Stimulated activated CD4-positive, alpha-beta T cell treated with anti-CD3 and anti-CD28 coated beads, Interleukin-2, amount 100 ng/mL, for 4 hours (primary cell): ENCODE measurements around the gene OTOGL.

Experiments
- DNase-seq: peaks from one replicate; pipeline ENCODE4 v3.0.0-alpha.2; 2020; ENCODE audit warnings: low read depth

The OTOGL gene

DNA sequence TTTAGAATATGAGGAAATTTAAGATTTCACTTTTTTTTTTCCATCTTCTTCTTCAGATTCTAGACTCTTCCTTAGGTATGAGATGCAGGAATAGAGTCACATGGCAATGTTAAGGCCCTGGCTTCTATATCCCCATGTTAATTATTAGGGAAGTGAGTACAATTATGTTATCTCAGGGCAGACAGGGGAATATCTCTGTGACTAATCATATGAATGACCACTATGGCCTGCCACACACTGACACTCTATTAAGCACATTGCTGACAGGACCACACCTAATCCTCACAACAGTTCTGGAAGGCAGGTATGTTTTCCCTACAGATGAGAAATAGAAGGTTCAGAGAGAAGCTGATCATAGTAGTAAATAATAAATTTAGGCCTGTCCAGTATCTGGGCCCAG lies 275.3 kb downstream of the OTOGL start:
- DNase-seq: no peak

DNA sequence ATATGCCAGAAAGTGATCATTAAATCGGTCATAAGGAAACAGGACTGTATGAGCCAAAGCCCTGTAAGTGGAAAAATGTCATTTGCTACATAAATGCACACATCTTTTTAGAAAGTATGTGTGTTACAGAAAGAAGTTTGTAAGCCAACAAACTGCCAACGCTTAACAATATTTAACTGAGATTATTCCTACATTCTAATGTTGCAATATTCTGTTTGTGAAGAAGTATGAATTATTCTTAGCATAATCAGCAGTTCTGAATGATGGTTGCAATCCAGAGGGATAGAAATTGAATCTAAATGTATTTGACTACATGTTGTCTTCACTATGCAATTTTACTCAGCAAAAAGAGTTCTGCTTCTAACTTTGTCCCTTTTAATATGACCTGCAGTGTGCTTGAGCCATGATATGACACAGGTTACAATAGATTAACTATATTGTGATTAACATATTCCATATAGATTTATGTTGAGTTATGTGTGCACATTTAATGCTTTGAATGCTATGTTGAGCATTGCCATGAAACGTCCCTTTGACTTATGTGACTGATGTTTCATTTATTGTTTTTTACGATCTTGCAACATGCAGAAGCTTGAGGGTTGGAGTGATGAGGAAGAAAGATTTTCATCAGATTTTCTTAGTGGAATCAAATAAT lies 277.9 kb downstream of the OTOGL start:
- no peak for DNase-seq

DNA sequence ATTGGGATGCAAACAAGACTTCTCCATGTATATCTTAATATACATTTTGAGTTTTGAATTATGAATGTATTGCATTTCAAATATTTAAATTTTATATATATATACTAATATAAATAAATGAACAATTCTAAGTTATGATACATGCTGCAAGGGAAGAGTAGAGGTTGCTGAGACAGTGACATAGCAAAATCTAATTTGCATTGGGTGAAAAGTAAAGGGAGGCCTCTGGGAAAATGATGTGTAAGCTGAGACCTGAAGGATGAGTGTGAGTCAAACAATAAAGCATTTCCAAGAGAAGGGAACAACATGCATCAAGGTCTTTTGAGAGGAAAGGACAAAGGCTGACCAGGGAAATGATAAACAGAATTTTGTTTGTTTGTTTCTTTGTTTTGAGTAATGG lies 281.8 kb downstream of the OTOGL start:
- DNase-seq: no peak

DNA sequence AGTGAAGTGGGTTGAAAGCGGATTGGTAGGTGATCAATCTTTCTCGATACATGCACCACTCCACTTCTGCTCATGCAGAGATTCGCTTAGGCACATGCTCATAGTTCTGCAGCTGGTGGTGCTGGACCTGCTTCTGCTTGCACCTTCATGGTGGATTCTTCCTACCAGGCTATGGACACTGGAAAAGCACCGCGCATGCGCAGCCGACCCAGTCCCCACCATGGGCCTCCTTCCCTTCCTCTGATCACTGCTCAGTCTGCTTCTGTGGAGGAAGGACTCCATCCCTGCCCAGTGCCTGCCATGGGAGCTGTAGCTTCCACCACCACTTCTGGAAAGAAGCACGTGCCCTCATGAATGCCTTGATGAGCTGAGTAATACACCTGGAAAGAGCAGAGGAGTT lies 282.9 kb downstream of the OTOGL start:
- DNase-seq: no peak

DNA sequence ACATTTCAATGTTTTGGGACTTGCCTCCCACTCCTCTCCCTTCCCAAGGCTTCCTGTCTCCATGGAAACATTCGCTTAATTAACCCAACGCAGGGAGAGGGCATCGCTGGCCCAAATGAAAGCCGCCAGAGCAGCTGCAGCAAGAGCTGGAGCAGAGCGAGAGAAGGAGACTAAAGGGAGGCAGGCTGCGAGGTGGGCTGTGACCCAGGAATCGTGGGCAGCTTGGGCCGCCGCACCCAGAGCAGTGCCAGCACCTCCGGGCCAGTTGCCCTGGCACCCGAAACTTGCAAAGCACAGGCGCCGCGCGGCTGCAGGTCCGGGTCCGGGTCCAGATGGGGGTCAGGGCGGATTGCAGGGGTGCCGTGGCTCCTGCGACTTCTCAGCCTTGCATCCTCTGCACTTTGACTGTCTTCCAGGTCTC lies 301.2 kb downstream of the OTOGL start:
- DNase-seq: no peak

DNA sequence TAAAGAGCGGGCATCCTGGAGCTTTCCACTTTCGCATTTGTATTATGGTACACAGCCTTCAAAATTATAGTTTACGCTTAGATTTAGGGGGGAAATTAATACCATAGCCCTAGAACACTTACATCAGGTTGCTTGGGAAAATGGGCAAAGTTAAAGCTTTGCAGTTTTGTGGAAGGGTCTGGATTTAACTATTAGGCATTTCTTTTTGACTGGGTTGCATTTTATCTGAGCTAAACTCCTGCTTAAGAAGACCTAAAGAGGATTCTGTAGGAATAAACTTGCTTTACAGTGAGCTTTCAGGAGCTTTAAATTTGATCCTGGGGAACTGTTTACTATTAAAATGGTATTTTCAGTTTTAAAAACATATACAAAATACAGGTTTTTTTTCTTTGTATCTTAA lies 301.9 kb downstream of the OTOGL start:
- DNase-seq: no peak

DNA sequence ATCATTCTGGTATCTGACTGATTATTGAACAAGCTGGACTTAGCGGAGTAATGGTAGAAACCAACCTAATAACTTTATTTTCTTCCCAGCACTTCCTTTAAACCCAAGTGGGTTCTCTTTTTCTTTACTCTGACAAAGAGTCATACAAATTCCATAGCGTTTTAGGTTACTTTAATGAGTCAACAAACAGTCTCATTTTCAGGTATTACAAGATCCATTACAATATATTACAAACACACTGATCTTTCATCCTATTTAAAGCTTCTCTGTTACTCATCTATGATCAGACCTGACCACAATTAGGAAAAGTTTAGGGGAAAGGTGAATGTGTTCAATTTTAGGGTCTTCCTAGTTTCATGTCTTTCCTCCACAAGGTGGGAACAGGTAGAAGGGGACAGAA lies 305.3 kb downstream of the OTOGL start:
- DNase-seq: no peak

DNA sequence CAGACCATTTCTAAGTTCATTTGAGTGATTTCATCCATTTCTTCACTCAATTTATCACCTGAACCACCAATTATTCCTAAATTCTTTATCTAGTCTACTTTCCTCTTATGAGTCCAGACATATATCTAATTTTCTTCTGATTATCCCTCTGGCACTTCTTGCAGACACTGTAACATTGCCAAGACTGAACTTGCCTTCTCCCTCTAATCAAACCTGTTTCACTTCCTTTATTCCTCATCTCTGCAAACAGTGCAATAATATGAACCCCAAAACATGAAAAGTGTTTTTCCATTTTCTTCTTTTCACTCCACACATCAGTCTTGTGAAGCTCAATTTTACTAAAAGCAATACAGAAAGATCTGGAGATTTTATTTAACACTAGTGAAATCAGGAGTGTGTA lies 306.9 kb downstream of the OTOGL start:
- no peak for DNase-seq

DNA sequence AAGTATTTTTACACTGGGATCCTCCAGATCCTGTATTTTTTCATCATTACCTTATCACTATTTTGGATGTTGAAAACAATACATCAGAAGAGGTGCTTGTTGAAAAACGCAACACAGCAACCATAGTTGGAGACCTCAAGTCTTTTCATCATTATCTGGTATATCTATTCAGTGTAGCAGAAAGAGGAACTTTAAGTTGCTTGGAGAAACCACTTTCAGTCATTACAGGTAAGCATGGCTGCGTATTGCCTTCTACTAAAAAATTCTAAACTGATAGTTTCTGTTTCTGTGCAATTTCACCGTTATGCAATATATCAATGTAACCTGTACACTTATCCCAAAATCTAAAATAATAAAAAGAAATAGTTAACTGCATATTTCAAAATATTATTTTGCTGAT lies 312.4 kb downstream of the OTOGL start:
- DNase-seq: no peak

DNA sequence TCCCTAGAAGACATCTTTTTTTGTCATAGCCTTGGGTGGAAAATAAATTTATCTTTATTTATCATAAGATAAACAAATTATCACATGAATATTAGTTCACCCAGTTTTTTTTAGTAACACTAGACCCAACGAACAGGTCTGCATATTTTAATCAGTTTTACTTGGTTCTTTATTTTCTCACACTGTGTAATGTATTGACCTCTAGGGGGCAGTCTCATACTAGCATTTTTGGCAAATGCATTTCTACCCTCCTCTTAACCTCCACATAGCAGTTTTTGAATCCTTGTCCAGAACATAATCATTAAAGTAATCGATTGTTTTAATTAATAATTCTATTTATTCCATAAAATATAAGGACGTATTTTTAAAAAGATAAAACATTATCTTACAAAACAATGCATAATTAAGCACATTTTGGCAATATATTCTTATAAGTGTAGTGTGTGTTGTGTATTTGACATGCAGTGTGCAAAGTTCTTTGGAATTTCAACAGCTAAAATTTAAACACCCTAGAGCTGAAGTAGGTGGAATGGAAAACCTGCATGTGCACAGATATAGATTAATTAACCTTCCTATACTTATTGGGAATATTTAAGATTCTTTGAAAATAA lies 313.1 kb downstream of the OTOGL start:
- no peak for DNase-seq

DNA sequence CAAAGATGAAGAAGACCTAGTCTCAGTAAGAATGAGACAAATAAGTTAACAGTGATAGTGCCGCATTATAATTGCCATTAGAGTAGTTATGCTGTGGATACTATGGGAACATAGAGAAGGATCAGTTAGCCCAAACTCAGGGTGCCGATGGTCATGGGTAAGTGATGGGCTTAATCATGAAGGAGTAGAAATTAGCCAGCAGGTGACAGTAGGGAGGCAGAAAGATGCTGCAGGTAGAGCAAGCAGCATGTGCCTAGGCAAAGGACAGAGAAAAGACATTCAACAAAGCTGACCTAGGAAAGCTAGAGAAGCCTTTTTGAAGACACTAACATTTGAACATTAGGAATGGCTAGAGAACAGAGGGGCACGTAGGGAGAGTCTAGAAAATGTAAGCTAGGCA lies 314.1 kb downstream of the OTOGL start:
- DNase-seq: no peak

DNA sequence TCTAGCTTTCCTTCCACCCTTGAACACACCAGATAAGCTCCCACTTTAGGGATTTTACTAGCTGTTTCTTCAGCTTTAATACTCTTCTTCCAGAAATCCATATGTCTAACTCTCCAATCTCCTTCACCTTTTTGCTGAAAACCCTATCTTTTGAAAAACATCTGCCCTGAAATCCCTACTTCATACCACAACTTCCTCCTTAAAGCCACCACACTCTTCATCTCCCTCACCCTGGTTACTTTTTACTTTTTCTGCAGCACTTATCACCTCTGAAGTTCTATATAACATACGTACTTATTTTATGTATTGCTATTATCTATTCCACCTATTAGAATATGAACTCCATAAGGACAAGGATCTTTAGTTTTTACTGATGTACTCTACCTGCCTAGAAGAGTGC lies 316.1 kb downstream of the OTOGL start:
- no peak for DNase-seq

DNA sequence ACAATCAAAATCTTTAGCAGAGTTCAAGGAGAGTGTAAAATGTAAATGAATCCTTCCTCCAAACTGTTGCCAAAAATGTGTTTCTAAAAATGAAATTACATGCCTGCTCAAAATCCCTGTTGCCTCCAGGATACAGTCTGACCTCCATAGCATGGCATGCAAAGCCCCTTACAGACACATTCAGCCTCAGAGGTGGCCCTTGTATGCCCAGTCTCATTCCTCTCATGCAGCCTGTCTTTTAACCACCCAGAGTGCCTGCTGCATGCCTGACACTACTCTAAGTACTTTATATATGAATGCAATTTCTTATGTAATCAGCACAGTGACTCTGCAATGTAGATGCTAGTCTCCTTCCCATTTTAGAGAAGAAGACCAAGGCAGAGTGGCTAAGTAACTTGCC lies 320.3 kb downstream of the OTOGL start:
- no peak for DNase-seq

DNA sequence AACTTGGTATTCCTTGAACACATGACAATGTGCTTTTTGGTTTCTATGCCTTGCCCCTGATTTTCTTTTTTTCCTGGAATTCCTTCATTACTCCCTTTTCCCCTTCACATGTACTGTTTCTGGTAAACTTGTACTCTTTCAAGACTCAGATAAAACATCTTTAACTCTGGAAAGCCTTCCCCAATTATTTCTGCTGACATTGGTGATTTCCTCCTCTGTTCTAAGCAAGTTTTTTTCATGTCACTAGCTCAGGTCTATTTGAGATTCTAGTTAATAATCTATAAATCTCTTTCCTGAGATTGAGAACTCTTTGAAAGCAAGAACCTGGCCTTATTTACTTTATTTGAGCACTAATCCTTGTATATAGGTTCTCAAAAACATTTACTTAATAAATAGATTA lies 320.7 kb downstream of the OTOGL start:
- no peak for DNase-seq

DNA sequence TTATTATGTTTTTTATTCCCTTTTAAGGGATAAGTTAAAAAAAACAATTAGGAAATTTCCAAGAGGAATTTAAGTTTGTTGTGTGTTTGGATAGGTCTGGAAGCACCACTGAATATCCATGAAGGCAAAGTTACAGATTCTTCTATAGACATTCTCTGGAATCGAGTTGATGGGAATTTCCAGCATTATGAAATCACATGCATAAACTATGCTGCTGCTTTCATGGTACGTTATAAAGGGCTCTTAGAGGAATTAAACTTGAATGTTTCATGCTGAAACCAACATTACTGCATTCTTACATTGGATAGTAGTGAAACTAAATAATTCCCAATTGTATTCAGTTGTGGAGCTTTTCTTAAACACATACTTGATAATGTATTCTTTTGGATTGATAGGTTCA lies 323.2 kb downstream of the OTOGL start:
- no peak for DNase-seq
